ENCODE results near the gene ATP2C2.
"Not testable (repeated sequence)": the region's sequence is repeated elsewhere in the genome, so short reads cannot be mapped to it uniquely, and the experiment has no call there.

ATP2C2 gene

GRCh38 chr16:84337236-84337635 lies 31.1 kb upstream of the ATP2C2 start:
- intact Hi-C loops (cut with DNase I); DNase-seq: not testable (repeated sequence)

- intact Hi-C loops (cut with DNase I) = no loop called here
- DNase-seq = no peak
These were observed 29.0 kb upstream of the ATP2C2 start for GRCh38 chr16:84339311-84339710.

- DNase-seq = no peak
- intact Hi-C loops (cut with DNase I) = no loop called here
These were observed 28.6 kb upstream of the ATP2C2 start for GRCh38 chr16:84339766-84340165.

- intact Hi-C loops (cut with DNase I) = no loop called here
- DNase-seq = peak in 2 of 42 donors; percentile 25 to 33
These were observed 27.9 kb upstream of the ATP2C2 start for GRCh38 chr16:84340325-84341040.

GRCh38 chr16:84341528-84342295 lies 26.6 kb upstream of the ATP2C2 start:
- intact Hi-C loops (cut with DNase I) = no loop called here
- no peak for DNase-seq

GRCh38 chr16:84343800-84344199 lies 24.5 kb upstream of the ATP2C2 start:
- DNase-seq = peak in 1 of 42 donors; percentile 4

GRCh38 chr16:84344781-84345180 lies 23.6 kb upstream of the ATP2C2 start:
- intact Hi-C loops (cut with DNase I) = no loop called here
- DNase-seq = no peak

More at GRCh38 chr16:84343800-84344199, 24.5 kb upstream of the ATP2C2 start:
- intact Hi-C loops (cut with DNase I) = not testable (repeated sequence)

- intact Hi-C loops (cut with DNase I) = no loop called here
- no peak for DNase-seq
These were observed 21.2 kb upstream of the ATP2C2 start for GRCh38 chr16:84347161-84347560.

- intact Hi-C loops (cut with DNase I) = no loop called here
- no peak for DNase-seq
These were observed 19.9 kb upstream of the ATP2C2 start for GRCh38 chr16:84348386-84348888.

- no peak for DNase-seq
- intact Hi-C loops (cut with DNase I) = loop anchor here (10.0 kb wide), 1 partner anchor 55 kb away; no protein-coding TSS in a partner anchor
These were observed 18.3 kb upstream of the ATP2C2 start for GRCh38 chr16:84349862-84350684.

- intact Hi-C loops (cut with DNase I) = loop anchor here (10.0 kb wide), 1 partner anchor 54 kb away; no protein-coding TSS in a partner anchor
- DNase-seq = peak in 1 of 42 donors; percentile 7
These were observed 17.5 kb upstream of the ATP2C2 start for GRCh38 chr16:84350685-84351400.

- intact Hi-C loops (cut with DNase I) = loop anchor here (10.0 kb wide), 1 partner anchor 53 kb away; no protein-coding TSS in a partner anchor
- no peak for DNase-seq
These were observed 16.7 kb upstream of the ATP2C2 start for GRCh38 chr16:84351630-84352029.

- intact Hi-C loops (cut with DNase I) = loop anchor here (10.0 kb wide), 1 partner anchor 50 kb away; no protein-coding TSS in a partner anchor
- no peak for DNase-seq
These were observed 14.0 kb upstream of the ATP2C2 start for GRCh38 chr16:84354306-84354705.

- no peak for DNase-seq
- intact Hi-C loops (cut with DNase I) = loop anchor here (10.0 kb wide), 1 partner anchor 50 kb away; no protein-coding TSS in a partner anchor
These were observed 13.2 kb upstream of the ATP2C2 start for GRCh38 chr16:84355149-84355548.

- intact Hi-C loops (cut with DNase I) = loop anchor here (10.0 kb wide), 1 partner anchor 49 kb away; no protein-coding TSS in a partner anchor
These were observed 12.2 kb upstream of the ATP2C2 start for GRCh38 chr16:84356176-84356575.

GRCh38 chr16:84356591-84357116 lies 11.7 kb upstream of the ATP2C2 start:
- intact Hi-C loops (cut with DNase I) = loop anchor here (10.0 kb wide), 1 partner anchor 48 kb away; no protein-coding TSS in a partner anchor
- peak; percentile 77 to 96 (median 92) for DNase-seq

More at GRCh38 chr16:84356176-84356575, 12.2 kb upstream of the ATP2C2 start:
- peak in 2 of 42 donors; percentile 13 to 19 for DNase-seq

GRCh38 chr16:84357191-84357651 lies 11.1 kb upstream of the ATP2C2 start:
- DNase-seq = peak in 6 of 42 donors; percentile 15 to 63 (median 34)
- intact Hi-C loops (cut with DNase I) = loop anchor here (10.0 kb wide), 1 partner anchor 48 kb away; no protein-coding TSS in a partner anchor

Measured in head of caudate nucleus (tissue), 42 donors.